Ascending aorta (tissue), 2 donors: ENCODE measurements around the gene FAM228B. TPM values are rescaled to one million over a fixed set of nuclear protein-coding genes. Genes with fewer than 3 reads are reported as not detected.

ENCODE experiments used
- DNase-seq, 2 donors: peaks; one replicate each; pipeline ENCODE4 v3.0.0-alpha.2; 2019; ENCODE audit warnings: low spot score in 2 of 2
- H3K27ac ChIP-seq, 2 donors: fragments of 200-600 bp; sonication (generic); one replicate each; pipeline ENCODE4 v1.5.1; 2016 to 2017; ENCODE audit warnings: mild to moderate bottlenecking in 1 of 2
- H3K27me3 ChIP-seq: fragments of 200-600 bp; sonication (generic); one replicate; pipeline ENCODE4 v1.5.1; 2017
- H3K36me3 ChIP-seq, 2 donors: fragments of 200-600 bp; sonication (generic); one replicate each; pipeline ENCODE4 v1.5.1; 2016
- H3K4me1 ChIP-seq, 2 donors: fragments of 200-600 bp; sonication (generic); one replicate each; pipeline ENCODE4 v1.5.1; 2016 to 2017; ENCODE audit warnings: mild to moderate bottlenecking in 1 of 2
- H3K4me3 ChIP-seq, 2 donors: fragments of 200-600 bp; sonication (generic); one replicate each; pipeline ENCODE4 v1.5.1; 2016 to 2017; ENCODE audit warnings: mild to moderate bottlenecking in 1 of 2
- H3K9me3 ChIP-seq, 2 donors: fragments of 200-600 bp; sonication (generic); one replicate each; pipeline ENCODE4 v1.5.1; 2016
- CTCF ChIP-seq, 3 experiments: fragments of 200-600 bp in 2 of 3; fragments of 450-650 bp in 1 of 3; sonication (generic) in 2 of 3; IDR thresholded peaks; one replicate each; pipeline ENCODE4 v1.5.1; 2016 to 2019; ENCODE audit warnings: antibody characterized with exemption in 3 of 3, mild to moderate bottlenecking in 1 of 3, moderate library complexity in 1 of 3
- intact Hi-C: fragments of 100-400 bp; cut with DNase I; formaldehyde crosslinking; loops from one replicate; pipeline ENCODE4 v1.15.1; 2023
- total RNA-seq: library from RNA; depleted of rRNA; stranded (reverse); fragments of >200 nt; gene quantifications from one replicate; pipeline ENCODE4 v1.1.0, GENCODE V29; 2016

FAM228B gene
- total RNA-seq, 1 donor from 2014 or later = 144 TPM

GRCh38 chr2:24169023-24169422 is 45.8 kb downstream of the FAM228B start:
- H3K27ac ChIP-seq = no peak overlapping the region
- intact Hi-C loops = no loop called here
- TF ChIP-seq CTCF (IDR thresholded peaks at IDR 0.05) = no peak
- no peak for DNase-seq
- no peak overlapping the region for H3K4me3 ChIP-seq
- no peaks in the 10 kb centered on the region for H3K36me3 ChIP-seq
- no peaks in the 10 kb centered on the region for H3K27me3 ChIP-seq
- no peaks in the 10 kb centered on the region for H3K9me3 ChIP-seq
- H3K4me1 ChIP-seq = no peaks in the 10 kb centered on the region

GRCh38 chr2:24174851-24175277 is 51.6 kb downstream of the FAM228B start, which contains the start of gene FAM228A:
TSS of gene FAM228A (plus strand) at chr2:24175053. CDS start at chr2:24175481, 428 bp downstream.
- Histone ChIP-seq H3K27ac (peak within 1 kb of the TSS in 1 of 2 donors; percentile 29), H3K4me3 (peak within 1 kb of the TSS in 1 of 2 donors; percentile 49)
- TF ChIP-seq CTCF (IDR thresholded peaks at IDR 0.05) = no peak

GRCh38 chr2:24175631-24176187 is 52.4 kb downstream of the FAM228B start:
- no peak for TF ChIP-seq CTCF (IDR thresholded peaks at IDR 0.05)
- Histone ChIP-seq H3K36me3 (no peaks in the 10 kb centered on the region), H3K4me1 (no peaks in the 10 kb centered on the region), H3K4me3 (peak overlapping the region in 1 of 2 donors; percentile 49), H3K9me3 (no peaks in the 10 kb centered on the region), H3K27ac (peak overlapping the region in 1 of 2 donors; percentile 1), H3K27me3 (no peaks in the 10 kb centered on the region)
- intact Hi-C loops = no loop called here
- DNase-seq = no peak

More at GRCh38 chr2:24174851-24175277, 51.6 kb downstream of the FAM228B start, which contains the start of gene FAM228A:
- intact Hi-C loops = no loop called here
- no peaks in the 10 kb centered on the region for H3K36me3 ChIP-seq
- no peaks in the 10 kb centered on the region for H3K4me1 ChIP-seq
- no peaks in the 10 kb centered on the region for H3K27me3 ChIP-seq
- no peaks in the 10 kb centered on the region for H3K9me3 ChIP-seq
- DNase-seq = no peak

GRCh38 chr2:24176326-24176725 is 53.1 kb downstream of the FAM228B start:
- Histone ChIP-seq H3K9me3 (no peaks in the 10 kb centered on the region), H3K4me1 (no peaks in the 10 kb centered on the region), H3K27me3 (no peaks in the 10 kb centered on the region), H3K4me3 (no peak overlapping the region), H3K36me3 (no peaks in the 10 kb centered on the region), H3K27ac (no peak overlapping the region)
- intact Hi-C loops = no loop called here
- no peak for TF ChIP-seq CTCF (IDR thresholded peaks at IDR 0.05)
- no peak for DNase-seq

GRCh38 chr2:24179683-24180082 is 56.4 kb downstream of the FAM228B start:
- no peaks in the 10 kb centered on the region for H3K27me3 ChIP-seq
- intact Hi-C loops = no loop called here
- H3K4me3 ChIP-seq = no peak overlapping the region
- TF ChIP-seq CTCF (IDR thresholded peaks at IDR 0.05) = no peak
- no peaks in the 10 kb centered on the region for H3K4me1 ChIP-seq
- H3K27ac ChIP-seq = no peak overlapping the region
- DNase-seq = no peak
- no peaks in the 10 kb centered on the region for H3K36me3 ChIP-seq
- no peaks in the 10 kb centered on the region for H3K9me3 ChIP-seq
